Measurements from ENCODE around the gene PHF10.

PHF10 gene

DNA sequence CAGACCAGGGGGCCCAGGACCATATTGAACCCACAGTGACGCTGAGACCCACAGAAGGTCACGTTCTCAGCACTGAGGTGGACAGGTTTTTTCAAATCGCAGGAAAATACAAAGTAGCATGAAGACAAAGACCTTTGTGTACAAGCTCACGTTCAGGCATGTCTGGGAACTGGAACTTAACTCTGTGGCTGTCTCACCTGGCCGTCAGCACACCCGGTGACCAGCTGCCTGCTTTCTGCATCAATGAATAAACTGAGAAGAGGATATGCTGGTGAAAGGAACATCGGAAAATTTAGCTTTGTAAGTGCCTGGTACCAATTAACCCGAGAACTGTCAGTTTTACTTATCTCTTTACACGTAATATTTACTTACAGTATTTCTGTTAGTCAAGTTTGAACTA is 59.0 kb downstream of the PHF10 start:
- ATAC-seq: no peak
- TF ChIP-seq ZC3H10 (CRISPR knock-in tag; IDR thresholded peaks at IDR 0.05) (no peak), ZNF8 (CRISPR knock-in tag; IDR thresholded peaks at IDR 0.05) (no peak), ZNF70 (CRISPR knock-in tag; IDR thresholded peaks at IDR 0.05) (no peak), ZFP3 (CRISPR knock-in tag; IDR thresholded peaks at IDR 0.05) (no peak), CSDC2 (CRISPR knock-in tag; IDR thresholded peaks at IDR 0.05) (no peak), ZNF565 (CRISPR knock-in tag; conservative IDR thresholded peaks at IDR 0.05; ENCODE audit: low read depth) (no peak), SNAI2 (CRISPR knock-in tag; IDR thresholded peaks at IDR 0.05) (no peak), TOX (CRISPR knock-in tag; IDR thresholded peaks at IDR 0.05; ENCODE audit: borderline replicate concordance) (no peak), BACH2 (CRISPR knock-in tag; IDR thresholded peaks at IDR 0.05; ENCODE audit: borderline replicate concordance) (no peak), GLIS3 (CRISPR knock-in tag; IDR thresholded peaks at IDR 0.05) (no peak), ESRRG (CRISPR knock-in tag; IDR thresholded peaks at IDR 0.05) (no peak), ISL1 (CRISPR knock-in tag; IDR thresholded peaks at IDR 0.05) (no peak)
- TF ChIP-seq, protein P1, sequence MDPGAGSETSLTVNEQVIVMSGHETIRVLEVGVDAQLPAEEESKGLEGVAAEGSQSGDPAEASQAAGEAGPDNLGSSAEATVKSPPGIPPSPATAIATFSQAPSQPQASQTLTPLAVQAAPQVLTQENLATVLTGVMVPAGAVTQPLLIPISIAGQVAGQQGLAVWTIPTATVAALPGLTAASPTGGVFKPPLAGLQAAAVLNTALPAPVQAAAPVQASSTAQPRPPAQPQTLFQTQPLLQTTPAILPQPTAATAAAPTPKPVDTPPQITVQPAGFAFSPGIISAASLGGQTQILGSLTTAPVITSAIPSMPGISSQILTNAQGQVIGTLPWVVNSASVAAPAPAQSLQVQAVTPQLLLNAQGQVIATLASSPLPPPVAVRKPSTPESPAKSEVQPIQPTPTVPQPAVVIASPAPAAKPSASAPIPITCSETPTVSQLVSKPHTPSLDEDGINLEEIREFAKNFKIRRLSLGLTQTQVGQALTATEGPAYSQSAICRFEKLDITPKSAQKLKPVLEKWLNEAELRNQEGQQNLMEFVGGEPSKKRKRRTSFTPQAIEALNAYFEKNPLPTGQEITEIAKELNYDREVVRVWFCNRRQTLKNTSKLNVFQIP (CRISPR knock-in tag; IDR thresholded peaks at IDR 0.05; ENCODE audit: borderline replicate concordance, low read depth): no peak
- TF ChIP-seq, protein P2, sequence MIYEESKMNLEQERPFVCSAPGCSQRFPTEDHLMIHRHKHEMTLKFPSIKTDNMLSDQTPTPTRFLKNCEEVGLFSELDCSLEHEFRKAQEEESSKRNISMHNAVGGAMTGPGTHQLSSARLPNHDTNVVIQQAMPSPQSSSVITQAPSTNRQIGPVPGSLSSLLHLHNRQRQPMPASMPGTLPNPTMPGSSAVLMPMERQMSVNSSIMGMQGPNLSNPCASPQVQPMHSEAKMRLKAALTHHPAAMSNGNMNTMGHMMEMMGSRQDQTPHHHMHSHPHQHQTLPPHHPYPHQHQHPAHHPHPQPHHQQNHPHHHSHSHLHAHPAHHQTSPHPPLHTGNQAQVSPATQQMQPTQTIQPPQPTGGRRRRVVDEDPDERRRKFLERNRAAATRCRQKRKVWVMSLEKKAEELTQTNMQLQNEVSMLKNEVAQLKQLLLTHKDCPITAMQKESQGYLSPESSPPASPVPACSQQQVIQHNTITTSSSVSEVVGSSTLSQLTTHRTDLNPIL (CRISPR knock-in tag; IDR thresholded peaks at IDR 0.05; ENCODE audit: low read depth): no peak
- TF ChIP-seq, protein P3, sequence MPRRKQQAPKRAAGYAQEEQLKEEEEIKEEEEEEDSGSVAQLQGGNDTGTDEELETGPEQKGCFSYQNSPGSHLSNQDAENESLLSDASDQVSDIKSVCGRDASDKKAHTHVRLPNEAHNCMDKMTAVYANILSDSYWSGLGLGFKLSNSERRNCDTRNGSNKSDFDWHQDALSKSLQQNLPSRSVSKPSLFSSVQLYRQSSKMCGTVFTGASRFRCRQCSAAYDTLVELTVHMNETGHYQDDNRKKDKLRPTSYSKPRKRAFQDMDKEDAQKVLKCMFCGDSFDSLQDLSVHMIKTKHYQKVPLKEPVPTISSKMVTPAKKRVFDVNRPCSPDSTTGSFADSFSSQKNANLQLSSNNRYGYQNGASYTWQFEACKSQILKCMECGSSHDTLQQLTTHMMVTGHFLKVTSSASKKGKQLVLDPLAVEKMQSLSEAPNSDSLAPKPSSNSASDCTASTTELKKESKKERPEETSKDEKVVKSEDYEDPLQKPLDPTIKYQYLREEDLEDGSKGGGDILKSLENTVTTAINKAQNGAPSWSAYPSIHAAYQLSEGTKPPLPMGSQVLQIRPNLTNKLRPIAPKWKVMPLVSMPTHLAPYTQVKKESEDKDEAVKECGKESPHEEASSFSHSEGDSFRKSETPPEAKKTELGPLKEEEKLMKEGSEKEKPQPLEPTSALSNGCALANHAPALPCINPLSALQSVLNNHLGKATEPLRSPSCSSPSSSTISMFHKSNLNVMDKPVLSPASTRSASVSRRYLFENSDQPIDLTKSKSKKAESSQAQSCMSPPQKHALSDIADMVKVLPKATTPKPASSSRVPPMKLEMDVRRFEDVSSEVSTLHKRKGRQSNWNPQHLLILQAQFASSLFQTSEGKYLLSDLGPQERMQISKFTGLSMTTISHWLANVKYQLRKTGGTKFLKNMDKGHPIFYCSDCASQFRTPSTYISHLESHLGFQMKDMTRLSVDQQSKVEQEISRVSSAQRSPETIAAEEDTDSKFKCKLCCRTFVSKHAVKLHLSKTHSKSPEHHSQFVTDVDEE (CRISPR knock-in tag; IDR thresholded peaks at IDR 0.05): no peak

DNA sequence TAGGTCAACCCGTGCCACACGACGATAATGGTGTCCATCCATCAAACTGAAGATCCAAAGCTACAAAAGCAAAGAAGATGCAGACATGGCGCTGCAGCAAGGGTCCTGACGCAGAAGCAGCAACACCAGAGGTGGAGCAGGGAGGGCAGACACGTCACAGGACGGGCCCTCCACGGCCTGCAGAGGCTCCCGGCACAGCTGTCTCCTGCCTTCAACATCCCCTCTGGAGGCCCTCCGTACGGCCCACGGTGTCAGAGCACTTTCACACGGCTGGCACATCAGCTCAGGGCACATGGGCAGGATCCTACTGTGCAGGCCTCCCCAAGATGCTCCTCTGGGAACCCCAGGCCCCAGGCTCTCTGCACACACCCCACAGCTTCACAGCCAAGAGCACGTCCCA is 60.1 kb downstream of the PHF10 start:
- TF ChIP-seq, protein P1 (CRISPR knock-in tag; IDR thresholded peaks at IDR 0.05; ENCODE audit: borderline replicate concordance, low read depth): no peak
- no peak for TF ChIP-seq ZC3H10 (CRISPR knock-in tag; IDR thresholded peaks at IDR 0.05)
- no peak for TF ChIP-seq CSDC2 (CRISPR knock-in tag; IDR thresholded peaks at IDR 0.05)
- no peak for TF ChIP-seq ZNF565 (CRISPR knock-in tag; conservative IDR thresholded peaks at IDR 0.05; ENCODE audit: low read depth)
- no peak for TF ChIP-seq ZFP30 (CRISPR knock-in tag; IDR thresholded peaks at IDR 0.05)
- TF ChIP-seq, protein P2 (CRISPR knock-in tag; IDR thresholded peaks at IDR 0.05; ENCODE audit: low read depth): no peak
- no peak for TF ChIP-seq BACH2 (CRISPR knock-in tag; IDR thresholded peaks at IDR 0.05; ENCODE audit: borderline replicate concordance)
- TF ChIP-seq GLIS3 (CRISPR knock-in tag; IDR thresholded peaks at IDR 0.05): no peak
- no peak for TF ChIP-seq ZFP3 (CRISPR knock-in tag; IDR thresholded peaks at IDR 0.05)
- no peak for TF ChIP-seq ARNTL (CRISPR knock-in tag; IDR thresholded peaks at IDR 0.05; ENCODE audit: borderline replicate concordance, low read depth)
- no peak for TF ChIP-seq ZNF8 (CRISPR knock-in tag; IDR thresholded peaks at IDR 0.05)
- no peak for TF ChIP-seq PPARA (CRISPR knock-in tag; IDR thresholded peaks at IDR 0.05; ENCODE audit: borderline replicate concordance)
- TF ChIP-seq OSR1 (CRISPR knock-in tag; IDR thresholded peaks at IDR 0.05): no peak
- TF ChIP-seq TOX (CRISPR knock-in tag; IDR thresholded peaks at IDR 0.05; ENCODE audit: borderline replicate concordance): no peak
- TF ChIP-seq SNAI2 (CRISPR knock-in tag; IDR thresholded peaks at IDR 0.05): no peak
- TF ChIP-seq, protein P3 (CRISPR knock-in tag; IDR thresholded peaks at IDR 0.05): no peak
- TF ChIP-seq, protein P4, sequence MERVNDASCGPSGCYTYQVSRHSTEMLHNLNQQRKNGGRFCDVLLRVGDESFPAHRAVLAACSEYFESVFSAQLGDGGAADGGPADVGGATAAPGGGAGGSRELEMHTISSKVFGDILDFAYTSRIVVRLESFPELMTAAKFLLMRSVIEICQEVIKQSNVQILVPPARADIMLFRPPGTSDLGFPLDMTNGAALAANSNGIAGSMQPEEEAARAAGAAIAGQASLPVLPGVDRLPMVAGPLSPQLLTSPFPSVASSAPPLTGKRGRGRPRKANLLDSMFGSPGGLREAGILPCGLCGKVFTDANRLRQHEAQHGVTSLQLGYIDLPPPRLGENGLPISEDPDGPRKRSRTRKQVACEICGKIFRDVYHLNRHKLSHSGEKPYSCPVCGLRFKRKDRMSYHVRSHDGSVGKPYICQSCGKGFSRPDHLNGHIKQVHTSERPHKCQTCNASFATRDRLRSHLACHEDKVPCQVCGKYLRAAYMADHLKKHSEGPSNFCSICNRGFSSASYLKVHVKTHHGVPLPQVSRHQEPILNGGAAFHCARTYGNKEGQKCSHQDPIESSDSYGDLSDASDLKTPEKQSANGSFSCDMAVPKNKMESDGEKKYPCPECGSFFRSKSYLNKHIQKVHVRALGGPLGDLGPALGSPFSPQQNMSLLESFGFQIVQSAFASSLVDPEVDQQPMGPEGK (CRISPR knock-in tag; IDR thresholded peaks at IDR 0.05; ENCODE audit: borderline replicate concordance): no peak
- no peak for ATAC-seq

Measured in SK-N-SH treated with all-trans-retinoic acid at 6 μM for 48 hours (cell line).